SJCRH30 (cell line): Measurements from ENCODE around the gene B9D1. TPM values are rescaled to one million over a fixed set of nuclear protein-coding genes. Genes with fewer than 3 reads are reported as not detected.

ENCODE experiments used
- DNase-seq, 2 experiments: peaks; one replicate each; pipeline ENCODE4 v3.0.0-alpha.2; 2015 to 2020
- H3K27ac ChIP-seq: fragments of 250-450 bp; sonication (Bioruptor Pico); 2 replicates; pipeline ENCODE4 v1.5.1; 2020; ENCODE audit warnings: mild to moderate bottlenecking, moderate library complexity
- H3K27me3 ChIP-seq: fragments of 250-450 bp; sonication (Bioruptor Pico); 2 replicates; pipeline ENCODE4 v1.5.1; 2020; ENCODE audit warnings: mild to moderate bottlenecking, moderate library complexity
- H3K36me3 ChIP-seq: fragments of 250-450 bp; sonication (Bioruptor Pico); 2 replicates; pipeline ENCODE4 v1.5.1; 2020; ENCODE audit warnings: mild to moderate bottlenecking, moderate library complexity
- H3K4me1 ChIP-seq: fragments of 250-450 bp; sonication (Bioruptor Pico); 2 replicates; pipeline ENCODE4 v1.5.1; 2020; ENCODE audit warnings: mild to moderate bottlenecking, moderate library complexity
- H3K4me3 ChIP-seq: fragments of 250-450 bp; sonication (Bioruptor Pico); 2 replicates; pipeline ENCODE4 v1.5.1; 2020; ENCODE audit warnings: mild to moderate bottlenecking, moderate library complexity
- H3K9me3 ChIP-seq: fragments of 250-450 bp; sonication (Bioruptor Pico); replicated peaks from 2 replicates; pipeline ENCODE4 v1.5.1; 2020; ENCODE audit warnings: mild to moderate bottlenecking, moderate library complexity
- total RNA-seq: library from RNA; depleted of rRNA; stranded (reverse); fragments of >200 nt; shearing (Covaris generic); gene quantifications from 2 replicates; pipeline ENCODE4 v1.2.3, GENCODE V29; 2014

B9D1 gene
- total RNA-seq, 1 experiment from 2014 or later = 15.2 TPM

- Histone ChIP-seq H3K27ac (no peak overlapping the region), H3K36me3 (peaks cover 15% of the 10 kb centered on the region; the same call in 1 of the 2 replicates), H3K4me3 (no peak overlapping the region), H3K4me1 (peaks cover 2% of the 10 kb centered on the region; the same call in 1 of the 2 replicates), H3K27me3 (no peaks in the 10 kb centered on the region), H3K9me3 (no peaks in the 10 kb centered on the region)
- DNase-seq = no peak
Observed at GRCh38 chr17:19310151-19310550, 52.4 kb downstream of the B9D1 start.

- no peak for DNase-seq
- no peaks in the 10 kb centered on the region for H3K27me3 ChIP-seq
Observed at GRCh38 chr17:19309701-19310100, 52.8 kb downstream of the B9D1 start.

GRCh38 chr17:19308398-19308797 is 54.1 kb downstream of the B9D1 start:
- H3K4me3 ChIP-seq = no peak overlapping the region
- no peaks in the 10 kb centered on the region for H3K9me3 ChIP-seq
- no peaks in the 10 kb centered on the region for H3K27me3 ChIP-seq
- DNase-seq = no peak
- H3K36me3 ChIP-seq = peaks cover 14% of the 10 kb centered on the region; the same call in 1 of the 2 replicates
- no peak overlapping the region for H3K27ac ChIP-seq
- peaks cover 15% of the 10 kb centered on the region for H3K4me1 ChIP-seq

More at GRCh38 chr17:19309701-19310100, 52.8 kb downstream of the B9D1 start:
- no peak overlapping the region for H3K27ac ChIP-seq
- H3K9me3 ChIP-seq = no peaks in the 10 kb centered on the region
- peaks cover 2% of the 10 kb centered on the region; the same call in 1 of the 2 replicates for H3K4me1 ChIP-seq
- peaks cover 15% of the 10 kb centered on the region; the same call in 1 of the 2 replicates for H3K36me3 ChIP-seq
- H3K4me3 ChIP-seq = no peak overlapping the region

GRCh38 chr17:19307521-19307920 is 55.0 kb downstream of the B9D1 start:
- H3K27ac ChIP-seq = no peak overlapping the region
- DNase-seq = no peak
- peaks cover 8% of the 10 kb centered on the region; the same call in 1 of the 2 replicates for H3K36me3 ChIP-seq
- H3K27me3 ChIP-seq = no peaks in the 10 kb centered on the region
- no peaks in the 10 kb centered on the region for H3K9me3 ChIP-seq
- H3K4me3 ChIP-seq = no peak overlapping the region
- peaks cover 24% of the 10 kb centered on the region for H3K4me1 ChIP-seq

GRCh38 chr17:19306160-19307111 is 56.1 kb downstream of the B9D1 start:
- Histone ChIP-seq H3K4me3 (no peak overlapping the region), H3K9me3 (no peaks in the 10 kb centered on the region), H3K27ac (no peak overlapping the region), H3K27me3 (no peaks in the 10 kb centered on the region), H3K36me3 (no peaks in the 10 kb centered on the region), H3K4me1 (peaks cover 29% of the 10 kb centered on the region)
- DNase-seq = no peak

- no peaks in the 10 kb centered on the region for H3K36me3 ChIP-seq
- DNase-seq = no peak
- no peaks in the 10 kb centered on the region for H3K27me3 ChIP-seq
- no peaks in the 10 kb centered on the region for H3K9me3 ChIP-seq
- no peak overlapping the region for H3K4me3 ChIP-seq
- H3K4me1 ChIP-seq = peaks cover 29% of the 10 kb centered on the region
- H3K27ac ChIP-seq = no peak overlapping the region
Observed at GRCh38 chr17:19305761-19306159, 56.8 kb downstream of the B9D1 start.

GRCh38 chr17:19305256-19305655 is 57.3 kb downstream of the B9D1 start:
- Histone ChIP-seq H3K27me3 (no peaks in the 10 kb centered on the region), H3K27ac (no peak overlapping the region), H3K4me1 (peaks cover 29% of the 10 kb centered on the region), H3K36me3 (no peaks in the 10 kb centered on the region), H3K9me3 (no peaks in the 10 kb centered on the region), H3K4me3 (no peak overlapping the region)
- DNase-seq = no peak

GRCh38 chr17:19304751-19305150 is 57.8 kb downstream of the B9D1 start:
- Histone ChIP-seq H3K4me1 (peaks cover 29% of the 10 kb centered on the region), H3K9me3 (no peaks in the 10 kb centered on the region), H3K4me3 (no peak overlapping the region), H3K27ac (no peak overlapping the region; the same call in 1 of the 2 replicates), H3K27me3 (no peaks in the 10 kb centered on the region), H3K36me3 (no peaks in the 10 kb centered on the region)
- no peak for DNase-seq

GRCh38 chr17:19304209-19304608 is 58.3 kb downstream of the B9D1 start:
- Histone ChIP-seq H3K27me3 (no peaks in the 10 kb centered on the region), H3K9me3 (no peaks in the 10 kb centered on the region), H3K36me3 (no peaks in the 10 kb centered on the region), H3K4me1 (peaks cover 29% of the 10 kb centered on the region), H3K4me3 (no peak overlapping the region), H3K27ac (peak overlapping the region; percentile 18; the same call in 1 of the 2 replicates)
- DNase-seq = peak; percentile 59 to 67

GRCh38 chr17:19303367-19303776 is 59.2 kb downstream of the B9D1 start:
- Histone ChIP-seq H3K27ac (peak overlapping the region; percentile 27), H3K4me1 (peaks cover 34% of the 10 kb centered on the region), H3K4me3 (no peak overlapping the region), H3K27me3 (no peaks in the 10 kb centered on the region), H3K9me3 (no peaks in the 10 kb centered on the region), H3K36me3 (no peaks in the 10 kb centered on the region)
- DNase-seq = no peak

- Histone ChIP-seq H3K27me3 (no peaks in the 10 kb centered on the region), H3K4me1 (peaks cover 36% of the 10 kb centered on the region), H3K4me3 (no peak overlapping the region), H3K9me3 (no peaks in the 10 kb centered on the region), H3K36me3 (no peaks in the 10 kb centered on the region), H3K27ac (peak overlapping the region; percentile 27)
- peak; percentile 66 to 76 for DNase-seq
Observed at GRCh38 chr17:19302791-19303331, 59.7 kb downstream of the B9D1 start.

GRCh38 chr17:19301973-19302372 is 60.5 kb downstream of the B9D1 start:
- Histone ChIP-seq H3K27me3 (no peaks in the 10 kb centered on the region), H3K4me3 (no peak overlapping the region), H3K4me1 (peaks cover 34% of the 10 kb centered on the region), H3K9me3 (no peaks in the 10 kb centered on the region), H3K36me3 (no peaks in the 10 kb centered on the region), H3K27ac (no peak overlapping the region)
- no peak for DNase-seq

GRCh38 chr17:19301274-19301951 is 61.1 kb downstream of the B9D1 start:
- Histone ChIP-seq H3K4me1 (peaks cover 34% of the 10 kb centered on the region), H3K27ac (no peak overlapping the region), H3K36me3 (no peaks in the 10 kb centered on the region), H3K27me3 (no peaks in the 10 kb centered on the region), H3K4me3 (no peak overlapping the region), H3K9me3 (no peaks in the 10 kb centered on the region)
- no peak for DNase-seq

GRCh38 chr17:19299866-19300265 is 62.7 kb downstream of the B9D1 start:
- Histone ChIP-seq H3K27me3 (no peaks in the 10 kb centered on the region), H3K9me3 (no peaks in the 10 kb centered on the region), H3K4me1 (peaks cover 34% of the 10 kb centered on the region), H3K4me3 (no peak overlapping the region), H3K27ac (no peak overlapping the region), H3K36me3 (no peaks in the 10 kb centered on the region)
- no peak for DNase-seq
